Stimulated activated CD4-positive, alpha-beta T cell treated with anti-CD3 and anti-CD28 coated beads, TNF-alpha, amount 100 ng/mL, for 4 hours (primary cell): ENCODE data around the gene OXT.

Source experiments
- DNase-seq, 3 experiments: peaks; one replicate each; pipeline ENCODE4 v3.0.0-alpha.2; 2020; ENCODE audit warnings: low read depth in 3 of 3

The OXT gene

DNA sequence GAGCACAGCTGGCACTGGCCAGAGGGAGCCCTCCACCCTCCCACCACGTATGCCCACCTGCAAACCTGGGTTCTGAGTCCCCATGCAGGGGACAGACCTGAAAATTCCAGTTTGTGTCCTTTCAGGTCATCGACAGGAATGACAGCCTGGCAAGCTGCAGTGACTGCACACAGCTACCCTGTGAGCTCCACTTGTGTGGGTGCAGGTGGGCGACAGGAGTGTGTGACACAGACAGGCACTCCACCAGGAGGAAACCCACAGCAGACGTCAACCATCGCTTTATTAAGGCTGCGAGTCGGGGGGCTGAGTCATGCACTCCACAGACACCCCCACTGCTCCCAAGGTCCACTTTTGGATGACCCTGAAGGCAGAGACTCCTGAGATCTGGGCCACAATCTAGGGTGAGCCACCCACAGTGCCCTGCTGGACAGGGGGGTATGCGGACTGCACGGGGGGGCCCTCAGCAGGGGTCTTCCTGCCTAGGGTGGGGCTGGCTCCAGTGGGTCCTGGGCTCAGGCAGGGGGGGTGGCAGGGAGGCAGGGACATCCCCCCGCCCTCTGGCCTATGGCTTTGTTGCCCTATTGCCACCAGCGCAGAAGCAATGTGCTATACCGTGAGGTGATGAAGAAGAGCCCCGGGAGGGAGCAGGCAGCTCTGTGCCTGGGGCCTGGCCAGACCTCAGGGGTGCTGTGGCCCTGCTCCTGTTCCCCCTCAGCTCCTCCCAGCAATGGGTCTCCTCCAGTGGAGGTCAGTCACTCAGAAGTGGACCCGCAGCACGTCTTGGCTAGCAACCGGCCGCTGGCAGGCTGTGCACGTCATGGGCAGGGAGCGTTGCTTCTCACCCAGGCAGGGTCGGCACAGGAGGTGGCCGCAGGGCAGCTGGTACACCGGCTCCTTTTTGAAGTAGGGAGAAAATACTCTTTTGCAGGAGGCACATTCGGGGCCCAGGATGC, 38.2 kb downstream of the OXT start:
- DNase-seq = no peak

- no peak for DNase-seq
These were observed 40.1 kb downstream of the OXT start for GRCh38 chr20:3111507-3111906.

- DNase-seq = no peak
These were observed 40.6 kb downstream of the OXT start for GRCh38 chr20:3111995-3112394.

GRCh38 chr20:3115190-3116107, 44.0 kb downstream of the OXT start:
- no peak for DNase-seq

GRCh38 chr20:3116341-3116740, 44.9 kb downstream of the OXT start:
- no peak for DNase-seq

DNA sequence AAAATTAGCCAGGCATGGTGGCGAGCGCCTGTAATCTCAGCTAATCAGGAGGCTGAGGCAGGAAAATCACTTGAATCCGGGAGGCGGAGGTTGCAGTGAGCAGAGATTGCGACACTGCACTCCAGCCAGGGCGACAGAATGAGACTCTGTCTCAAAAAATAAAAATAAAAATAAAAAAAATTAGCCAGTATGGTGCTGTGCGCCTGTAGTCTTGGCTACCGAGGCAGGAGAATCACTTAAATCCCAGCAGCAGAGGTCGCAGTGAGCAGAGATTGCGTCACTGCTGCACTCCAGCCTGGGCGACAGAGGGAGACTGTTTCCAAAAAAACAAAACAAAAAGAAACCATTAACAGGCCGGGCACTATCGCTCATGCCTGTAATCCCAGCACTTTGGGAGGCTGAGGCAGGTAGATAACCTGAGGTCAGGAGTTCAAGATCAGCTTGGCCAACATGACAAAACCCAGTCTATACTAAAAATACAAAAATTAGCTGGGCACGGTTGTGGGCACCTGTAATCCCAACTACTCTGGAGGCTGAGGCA, 46.5 kb downstream of the OXT start:
- DNase-seq = peak in 2 of 3 experiments; percentile 21 to 28

DNA sequence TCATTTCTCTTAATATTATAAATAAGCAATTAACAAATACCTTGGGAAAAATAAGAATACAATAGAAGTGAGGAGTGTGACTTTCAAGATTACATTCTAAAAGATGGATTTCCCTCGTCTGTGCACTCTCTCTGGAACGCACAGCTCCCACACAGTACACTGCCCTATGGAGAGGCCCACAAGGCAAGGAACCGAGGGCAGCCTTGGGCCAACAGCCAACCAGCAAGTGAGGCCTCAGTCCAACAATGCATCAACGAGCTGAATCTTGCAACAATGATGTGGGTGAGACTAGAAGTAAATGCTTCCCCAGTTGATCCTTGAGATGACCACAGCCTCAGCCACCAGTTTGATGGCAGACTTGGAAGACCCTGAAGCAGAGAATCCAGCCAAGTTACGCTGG, 47.6 kb downstream of the OXT start:
- DNase-seq = no peak

- no peak for DNase-seq
These were observed 50.0 kb downstream of the OXT start for GRCh38 chr20:3121271-3121911.
